ENCODE data around the gene DLG1. TPM values are rescaled to one million over a fixed set of nuclear protein-coding genes. Genes with fewer than 3 reads are reported as not detected.

Gene DLG1
- total RNA-seq, 1 donor from 2014 or later, result 157 TPM

DNA sequence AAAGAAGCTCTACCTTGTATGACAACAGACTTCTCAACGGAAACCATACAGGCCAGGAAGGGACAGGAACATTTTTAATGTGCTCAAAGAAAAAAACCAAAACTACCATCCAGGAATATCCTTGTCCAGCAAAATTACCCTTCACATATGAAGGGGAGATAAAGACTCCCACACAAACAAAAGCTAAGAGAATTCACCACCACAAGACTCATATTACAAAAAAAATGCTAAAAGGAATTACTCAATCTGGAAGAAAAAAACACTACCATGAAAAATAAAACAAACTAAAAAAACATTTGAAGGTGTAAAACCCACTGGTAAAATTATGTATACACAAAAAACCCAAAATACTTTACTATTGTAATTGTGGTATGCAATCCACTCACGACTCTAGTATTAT, 57.2 kb downstream of the DLG1 start:
- no peak for DNase-seq (ENCODE audit: low spot score)
- Mint-ChIP-seq H3K27me3 (ENCODE audit: low read depth) (no peaks in the 10 kb centered on the region), H3K27ac (ENCODE audit: unreplicated experiment) (peak overlapping the region; percentile 39), H3K4me1 (ENCODE audit: low read depth) (peaks cover 62% of the 10 kb centered on the region), H3K9me3 (ENCODE audit: low read depth) (peaks cover 30% of the 10 kb centered on the region), H3K4me3 (ENCODE audit: unreplicated experiment) (no peak overlapping the region), H3K36me3 (ENCODE audit: low read depth) (peaks cover 35% of the 10 kb centered on the region)
- TF ChIP-seq, protein P1, sequence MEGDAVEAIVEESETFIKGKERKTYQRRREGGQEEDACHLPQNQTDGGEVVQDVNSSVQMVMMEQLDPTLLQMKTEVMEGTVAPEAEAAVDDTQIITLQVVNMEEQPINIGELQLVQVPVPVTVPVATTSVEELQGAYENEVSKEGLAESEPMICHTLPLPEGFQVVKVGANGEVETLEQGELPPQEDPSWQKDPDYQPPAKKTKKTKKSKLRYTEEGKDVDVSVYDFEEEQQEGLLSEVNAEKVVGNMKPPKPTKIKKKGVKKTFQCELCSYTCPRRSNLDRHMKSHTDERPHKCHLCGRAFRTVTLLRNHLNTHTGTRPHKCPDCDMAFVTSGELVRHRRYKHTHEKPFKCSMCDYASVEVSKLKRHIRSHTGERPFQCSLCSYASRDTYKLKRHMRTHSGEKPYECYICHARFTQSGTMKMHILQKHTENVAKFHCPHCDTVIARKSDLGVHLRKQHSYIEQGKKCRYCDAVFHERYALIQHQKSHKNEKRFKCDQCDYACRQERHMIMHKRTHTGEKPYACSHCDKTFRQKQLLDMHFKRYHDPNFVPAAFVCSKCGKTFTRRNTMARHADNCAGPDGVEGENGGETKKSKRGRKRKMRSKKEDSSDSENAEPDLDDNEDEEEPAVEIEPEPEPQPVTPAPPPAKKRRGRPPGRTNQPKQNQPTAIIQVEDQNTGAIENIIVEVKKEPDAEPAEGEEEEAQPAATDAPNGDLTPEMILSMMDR (IDR thresholded peaks at IDR 0.05), result no peak

DNA sequence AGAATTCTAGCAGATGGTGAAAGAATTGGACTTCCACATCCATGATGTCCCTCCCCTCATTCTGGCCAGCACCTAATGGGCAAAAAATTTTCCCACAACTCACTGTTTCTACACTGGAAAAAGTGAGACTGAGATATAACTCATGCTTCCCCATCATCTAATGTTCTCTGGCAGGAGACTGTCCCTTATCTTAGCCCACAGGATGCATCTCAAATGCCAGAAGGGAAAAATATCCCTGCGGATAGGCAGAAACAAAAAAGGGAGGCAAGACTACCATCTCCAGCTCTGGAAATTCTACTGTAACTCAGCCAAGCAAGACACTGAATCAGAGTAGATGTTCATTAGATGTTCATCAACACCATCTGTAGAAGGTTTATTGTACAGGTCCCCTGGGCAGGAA, 58.6 kb downstream of the DLG1 start:
- H3K9me3 Mint-ChIP-seq (ENCODE audit: low read depth), result peaks cover 33% of the 10 kb centered on the region
- H3K4me3 Mint-ChIP-seq (ENCODE audit: unreplicated experiment), result no peak overlapping the region
- DNase-seq (ENCODE audit: low spot score), result no peak
- TF ChIP-seq, protein P1 (IDR thresholded peaks at IDR 0.05), result no peak
- H3K27me3 Mint-ChIP-seq (ENCODE audit: low read depth), result no peaks in the 10 kb centered on the region
- H3K27ac Mint-ChIP-seq (ENCODE audit: unreplicated experiment), result peak overlapping the region; percentile 49
- H3K4me1 Mint-ChIP-seq (ENCODE audit: low read depth), result peaks cover 71% of the 10 kb centered on the region
- H3K36me3 Mint-ChIP-seq (ENCODE audit: low read depth), result peaks cover 42% of the 10 kb centered on the region

DNA sequence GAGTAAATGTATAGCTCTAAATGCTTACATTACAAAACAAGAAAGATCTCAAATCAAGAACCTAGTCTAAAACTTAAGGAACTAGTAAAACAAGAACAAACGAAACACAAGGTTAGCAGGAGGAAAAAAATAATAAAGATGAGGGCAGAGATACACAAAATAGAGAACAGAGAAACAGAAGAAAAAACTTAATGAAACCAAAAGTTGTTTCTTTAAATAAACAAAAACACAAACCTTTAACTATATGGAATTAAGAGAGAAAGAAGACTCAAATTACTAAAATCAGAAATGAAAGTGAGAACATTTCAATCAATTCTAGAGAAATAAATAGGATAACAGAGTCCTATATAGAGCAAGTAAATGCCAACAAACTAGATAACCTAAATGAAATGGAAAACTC, 59.6 kb downstream of the DLG1 start:
- Mint-ChIP-seq H3K4me3 (ENCODE audit: unreplicated experiment) (no peak overlapping the region), H3K9me3 (ENCODE audit: low read depth) (peaks cover 29% of the 10 kb centered on the region), H3K4me1 (ENCODE audit: low read depth) (peaks cover 74% of the 10 kb centered on the region), H3K36me3 (ENCODE audit: low read depth) (peaks cover 33% of the 10 kb centered on the region), H3K27ac (ENCODE audit: unreplicated experiment) (peak overlapping the region; percentile 63), H3K27me3 (ENCODE audit: low read depth) (no peaks in the 10 kb centered on the region)
- TF ChIP-seq, protein P1 (IDR thresholded peaks at IDR 0.05), result no peak
- DNase-seq (ENCODE audit: low spot score), result no peak

DNA sequence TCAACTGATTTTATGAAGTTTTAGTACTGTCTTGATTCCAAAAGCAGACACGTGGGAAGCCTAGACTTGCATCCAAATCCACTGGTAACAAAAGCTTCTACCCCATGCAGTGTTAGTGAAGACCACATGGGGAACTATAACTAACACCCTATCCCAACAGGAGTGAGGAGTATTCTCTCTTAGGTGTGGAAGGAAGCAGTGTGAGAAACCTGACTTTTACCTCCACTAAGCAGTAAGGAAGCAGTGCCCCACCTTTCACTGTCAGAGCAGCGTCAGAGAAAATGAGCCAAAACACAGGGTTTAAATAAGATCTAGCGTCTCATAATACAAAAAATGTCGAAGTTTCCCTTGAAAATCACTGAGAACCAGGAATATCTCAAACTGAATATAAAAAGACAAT, 60.5 kb downstream of the DLG1 start:
- Mint-ChIP-seq H3K27me3 (ENCODE audit: low read depth) (no peaks in the 10 kb centered on the region), H3K27ac (ENCODE audit: unreplicated experiment) (no peak overlapping the region), H3K4me3 (ENCODE audit: unreplicated experiment) (no peak overlapping the region), H3K4me1 (ENCODE audit: low read depth) (peaks cover 71% of the 10 kb centered on the region), H3K36me3 (ENCODE audit: low read depth) (peaks cover 27% of the 10 kb centered on the region), H3K9me3 (ENCODE audit: low read depth) (peaks cover 26% of the 10 kb centered on the region)
- TF ChIP-seq, protein P1 (IDR thresholded peaks at IDR 0.05), result no peak
- DNase-seq (ENCODE audit: low spot score), result no peak

DNA sequence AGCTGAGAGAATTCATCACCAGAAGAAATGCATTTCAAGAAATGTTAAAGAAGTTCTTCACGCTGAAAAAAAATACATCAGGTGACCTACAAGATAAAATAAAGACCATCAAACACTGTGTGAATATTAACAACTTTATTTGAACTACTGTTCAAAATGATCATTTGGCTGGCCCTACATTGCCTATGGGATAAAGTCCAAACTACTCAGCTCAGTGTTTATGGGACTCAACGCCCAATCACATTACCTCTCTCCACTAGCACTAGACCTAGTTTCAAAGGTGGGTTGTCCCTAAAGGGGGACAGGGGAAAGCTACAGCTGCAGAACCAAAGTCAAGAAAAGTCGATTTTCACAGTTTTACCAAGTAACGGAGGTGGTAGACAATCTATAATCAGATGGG, 62.0 kb downstream of the DLG1 start:
- no peak for DNase-seq (ENCODE audit: low spot score)
- no peak overlapping the region for H3K4me3 Mint-ChIP-seq (ENCODE audit: unreplicated experiment)
- H3K27me3 Mint-ChIP-seq (ENCODE audit: low read depth), result no peaks in the 10 kb centered on the region
- H3K9me3 Mint-ChIP-seq (ENCODE audit: low read depth), result peaks cover 21% of the 10 kb centered on the region
- H3K36me3 Mint-ChIP-seq (ENCODE audit: low read depth), result peaks cover 19% of the 10 kb centered on the region
- no peak overlapping the region for H3K27ac Mint-ChIP-seq (ENCODE audit: unreplicated experiment)
- TF ChIP-seq, protein P1 (IDR thresholded peaks at IDR 0.05), result no peak
- peaks cover 61% of the 10 kb centered on the region for H3K4me1 Mint-ChIP-seq (ENCODE audit: low read depth)

All from chondrocyte (in vitro differentiated cells).